B cell (primary cell): Measurements from ENCODE around the gene TMEM43.

ENCODE experiments used
- EZH2 ChIP-seq: IDR thresholded peaks from 2 replicates; pipeline ENCODE4 v1.6.1; 2012; ENCODE audit warnings: borderline replicate concordance, low read depth, mild to moderate bottlenecking, moderate library complexity, low read length; ENCODE audit not compliant: insufficient read depth, poor library complexity, severe bottlenecking
- TF ChIP-seq, protein P1 (sequence below): fragments of 200-600 bp; IDR thresholded peaks from one replicate; pipeline ENCODE4 v1.8.0; 2022; ENCODE audit warnings: antibody characterized with exemption, mild to moderate bottlenecking

DNA sequence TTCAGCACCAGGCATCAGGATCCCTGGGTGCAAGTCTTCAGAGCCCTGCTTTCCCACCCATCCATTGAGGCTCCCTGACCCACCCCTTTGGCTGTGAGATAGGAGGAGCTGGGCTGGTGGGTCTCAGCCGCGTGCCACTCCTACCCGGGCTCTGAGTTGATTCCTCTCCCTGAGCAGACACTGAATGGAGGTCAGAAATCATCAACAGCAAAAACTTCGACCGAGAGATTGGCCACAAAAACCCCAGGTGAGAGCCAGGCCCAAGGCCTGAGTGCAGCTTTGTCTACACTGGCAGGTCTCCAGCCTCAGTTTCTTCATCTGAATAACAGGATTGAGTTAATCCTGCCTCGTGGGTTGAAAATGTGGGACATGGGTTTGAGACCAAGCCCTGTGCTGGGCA lies 7.8 kb downstream of the TMEM43 start:
- TF ChIP-seq, protein P1, sequence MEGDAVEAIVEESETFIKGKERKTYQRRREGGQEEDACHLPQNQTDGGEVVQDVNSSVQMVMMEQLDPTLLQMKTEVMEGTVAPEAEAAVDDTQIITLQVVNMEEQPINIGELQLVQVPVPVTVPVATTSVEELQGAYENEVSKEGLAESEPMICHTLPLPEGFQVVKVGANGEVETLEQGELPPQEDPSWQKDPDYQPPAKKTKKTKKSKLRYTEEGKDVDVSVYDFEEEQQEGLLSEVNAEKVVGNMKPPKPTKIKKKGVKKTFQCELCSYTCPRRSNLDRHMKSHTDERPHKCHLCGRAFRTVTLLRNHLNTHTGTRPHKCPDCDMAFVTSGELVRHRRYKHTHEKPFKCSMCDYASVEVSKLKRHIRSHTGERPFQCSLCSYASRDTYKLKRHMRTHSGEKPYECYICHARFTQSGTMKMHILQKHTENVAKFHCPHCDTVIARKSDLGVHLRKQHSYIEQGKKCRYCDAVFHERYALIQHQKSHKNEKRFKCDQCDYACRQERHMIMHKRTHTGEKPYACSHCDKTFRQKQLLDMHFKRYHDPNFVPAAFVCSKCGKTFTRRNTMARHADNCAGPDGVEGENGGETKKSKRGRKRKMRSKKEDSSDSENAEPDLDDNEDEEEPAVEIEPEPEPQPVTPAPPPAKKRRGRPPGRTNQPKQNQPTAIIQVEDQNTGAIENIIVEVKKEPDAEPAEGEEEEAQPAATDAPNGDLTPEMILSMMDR = no peak
- no peak for TF ChIP-seq EZH2
